Fibroblast of skin of left quadriceps (primary cell): ENCODE measurements around the gene KLK11.
"Not testable (repeated sequence)": the region's sequence is repeated elsewhere in the genome, so short reads cannot be mapped to it uniquely, and the experiment has no call there.

Source experiments
- DNase-seq, 2 experiments: peaks; one replicate each; pipeline ENCODE4 v3.0.0-alpha.2; 2013; ENCODE audit warnings: low read depth in 2 of 2

KLK11 gene

DNA sequence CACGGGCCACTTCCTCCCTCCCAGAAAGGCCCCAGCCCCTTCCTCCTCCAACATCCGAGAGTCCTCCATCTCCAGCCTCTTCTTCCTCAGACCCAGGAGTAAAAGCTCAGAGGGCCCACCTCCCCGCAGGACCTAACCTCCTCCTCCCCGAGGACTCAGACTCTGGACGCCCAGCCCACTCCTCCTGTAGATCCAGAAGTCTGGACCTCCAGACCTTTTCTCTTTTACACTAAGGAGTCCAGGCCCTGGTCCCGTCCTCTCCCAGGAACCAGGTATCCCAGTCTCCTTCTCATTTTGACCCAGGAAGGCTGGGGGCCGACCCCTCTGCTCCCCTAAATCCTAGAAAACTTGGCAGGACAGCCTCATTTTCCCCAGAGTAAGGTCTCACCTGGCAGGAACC is 23.1 kb downstream of the KLK11 start:
- no peak for DNase-seq

GRCh38 chr19:51002542-51003311 is 23.7 kb downstream of the KLK11 start:
- DNase-seq: no peak

DNA sequence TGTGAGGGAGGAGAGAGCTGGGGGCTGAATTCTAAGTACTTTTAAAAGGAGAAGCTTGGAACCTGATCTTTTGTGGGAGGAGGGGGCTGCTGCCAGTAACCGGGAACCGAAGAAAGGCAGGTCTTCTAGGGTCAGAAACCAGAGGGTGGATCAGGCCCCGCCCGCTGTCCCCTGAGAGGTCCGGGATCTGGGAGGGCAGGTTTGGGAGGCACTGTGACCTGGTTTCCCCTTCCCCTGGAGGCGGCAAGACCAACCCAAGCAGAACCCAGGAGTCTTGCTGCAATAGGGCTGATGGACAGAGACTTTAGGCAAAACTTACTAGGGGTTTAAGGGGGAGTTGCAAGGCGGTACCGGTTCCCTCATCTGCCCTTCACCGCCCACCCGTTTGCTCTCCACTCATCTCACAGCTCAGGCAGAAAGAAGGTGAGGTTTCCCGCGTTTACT is 24.3 kb downstream of the KLK11 start:
- no peak for DNase-seq

DNA sequence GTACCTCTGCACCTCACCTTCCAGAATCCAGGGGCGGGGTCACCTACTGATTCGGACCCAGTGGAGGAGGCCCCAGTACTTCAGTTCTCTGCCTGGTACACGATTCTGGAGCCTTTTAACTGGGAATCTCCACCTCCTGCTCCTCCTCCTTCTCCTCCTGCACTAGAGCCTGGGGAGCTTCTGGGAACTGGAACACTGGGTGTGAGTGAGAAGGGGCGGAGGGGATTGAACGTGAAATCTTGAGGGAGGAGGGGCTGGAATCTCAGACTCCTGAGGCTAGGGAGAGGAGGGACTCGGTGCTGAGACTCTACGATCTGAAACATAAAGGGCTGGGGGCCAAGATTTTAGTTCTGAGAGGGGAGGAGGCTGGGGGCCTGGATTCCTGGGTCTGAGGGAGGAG is 24.9 kb downstream of the KLK11 start, which contains the start of gene KLK8:
Gene KLK8, minus strand, starts transcription at position 90 of the 400 bp plus-strand sequence. CDS start 437 bp downstream, outside the sequence.
- DNase-seq: no peak

DNA sequence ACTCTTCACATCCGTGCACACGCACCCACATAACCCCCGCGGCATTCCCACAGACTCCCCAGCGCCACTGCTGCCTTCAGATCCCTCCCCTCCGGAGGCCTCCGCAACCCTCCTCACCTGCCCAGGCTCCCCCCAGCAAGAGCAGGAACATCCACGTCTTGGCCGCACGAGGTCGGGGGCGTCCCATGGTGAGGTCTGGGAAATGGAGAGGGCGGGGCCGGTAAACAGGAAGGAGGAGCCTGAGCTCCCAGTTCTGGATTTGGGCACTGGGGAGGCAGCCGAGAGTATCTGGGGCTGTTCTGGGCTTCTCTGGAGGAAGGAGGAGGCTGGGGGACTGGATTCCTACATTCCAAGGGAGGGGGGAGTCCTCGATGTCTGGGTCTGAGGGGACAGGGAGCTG is 25.4 kb downstream of the KLK11 start:
- no peak for DNase-seq

DNA sequence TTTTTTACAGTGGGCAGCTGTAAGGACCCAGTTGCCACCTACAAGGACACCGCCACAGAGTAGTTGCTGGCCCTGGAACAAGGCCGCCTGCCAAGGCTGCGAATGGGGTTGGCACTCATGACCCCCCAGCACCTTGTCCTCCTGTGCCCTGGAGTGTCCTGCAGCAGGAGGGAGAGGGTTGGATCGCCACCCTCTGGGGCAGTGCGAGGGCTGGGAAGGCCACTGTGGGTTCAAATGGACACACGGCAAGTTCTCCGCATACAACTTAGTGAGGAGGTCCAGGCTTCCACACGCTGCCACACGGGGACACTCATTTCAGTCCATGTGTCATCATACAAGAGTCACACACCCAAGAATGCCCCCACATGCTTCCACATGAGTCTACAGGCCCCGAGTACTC is 26.0 kb downstream of the KLK11 start:
- DNase-seq: no peak

- DNase-seq: no peak
Measured at GRCh38 chr19:50998686-50999085, 27.7 kb downstream of the KLK11 start.

GRCh38 chr19:50998061-50998460 is 28.4 kb downstream of the KLK11 start:
- DNase-seq: no peak

DNA sequence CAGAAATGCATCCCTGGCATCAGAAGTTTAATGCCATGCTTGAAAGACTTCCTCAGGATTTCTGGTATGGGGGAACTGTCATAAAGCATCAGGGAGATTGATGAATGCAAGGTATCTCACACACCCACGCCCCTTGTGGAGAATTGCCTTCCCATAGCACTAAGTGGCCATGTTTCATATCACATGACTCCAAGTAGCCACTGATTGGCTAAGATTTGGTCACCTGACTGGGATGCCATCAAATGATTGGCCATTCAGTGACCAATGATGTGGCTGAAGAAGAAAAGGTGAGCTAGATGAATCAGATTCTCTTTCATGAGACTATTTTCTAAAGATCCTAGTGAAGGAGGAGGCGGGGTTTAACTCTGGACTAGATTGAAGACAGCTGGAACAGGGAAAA is 32.3 kb downstream of the KLK11 start:
- no peak for DNase-seq

DNA sequence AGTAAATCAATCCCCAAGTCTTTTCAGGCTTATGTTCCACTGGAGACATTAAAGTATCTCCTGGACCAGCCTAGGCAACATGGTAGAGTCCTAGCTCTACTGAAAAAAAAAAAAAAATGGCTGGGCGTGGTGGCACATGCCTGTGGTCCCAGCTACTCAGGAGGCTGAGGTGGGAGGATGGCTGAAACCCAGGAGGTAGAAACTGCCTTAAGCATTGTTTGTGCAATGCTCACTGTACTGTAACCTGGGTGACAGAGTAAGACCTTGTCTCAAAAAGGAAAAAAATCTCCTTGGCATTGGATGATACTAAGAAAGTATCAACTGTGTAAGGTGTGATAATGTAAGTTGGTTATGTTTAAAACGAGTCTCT is 33.8 kb downstream of the KLK11 start:
- DNase-seq: no peak

DNA sequence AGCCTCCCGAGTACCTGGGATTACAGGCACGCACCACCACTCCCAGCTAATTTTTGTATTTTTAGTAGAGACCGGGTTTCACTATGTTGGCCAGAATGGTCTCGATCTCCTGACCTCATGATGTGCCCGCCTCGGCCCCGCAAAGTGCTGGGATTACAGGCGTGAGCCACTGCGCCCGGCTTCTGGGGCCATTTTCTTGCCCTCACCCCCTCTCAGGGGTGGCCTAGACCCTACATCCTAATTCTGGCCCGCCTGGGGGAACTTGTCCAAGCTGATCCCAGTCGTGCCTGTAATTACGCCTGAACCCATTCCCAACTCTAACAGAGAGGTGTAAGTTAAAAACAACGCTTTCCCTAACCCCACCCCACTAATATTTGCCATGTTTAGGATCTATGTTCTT is 42.0 kb downstream of the KLK11 start:
- not testable (repeated sequence) for DNase-seq

GRCh38 chr19:50983625-50984292 is 42.7 kb downstream of the KLK11 start, which contains the start of gene KLK7:
KLK7 (minus strand) TSS chr19:50983917; CDS start chr19:50982399, 1,518 bp downstream.
- no peak for DNase-seq

- no peak for DNase-seq
Measured at GRCh38 chr19:50982186-50982585, 44.2 kb downstream of the KLK11 start.

DNA sequence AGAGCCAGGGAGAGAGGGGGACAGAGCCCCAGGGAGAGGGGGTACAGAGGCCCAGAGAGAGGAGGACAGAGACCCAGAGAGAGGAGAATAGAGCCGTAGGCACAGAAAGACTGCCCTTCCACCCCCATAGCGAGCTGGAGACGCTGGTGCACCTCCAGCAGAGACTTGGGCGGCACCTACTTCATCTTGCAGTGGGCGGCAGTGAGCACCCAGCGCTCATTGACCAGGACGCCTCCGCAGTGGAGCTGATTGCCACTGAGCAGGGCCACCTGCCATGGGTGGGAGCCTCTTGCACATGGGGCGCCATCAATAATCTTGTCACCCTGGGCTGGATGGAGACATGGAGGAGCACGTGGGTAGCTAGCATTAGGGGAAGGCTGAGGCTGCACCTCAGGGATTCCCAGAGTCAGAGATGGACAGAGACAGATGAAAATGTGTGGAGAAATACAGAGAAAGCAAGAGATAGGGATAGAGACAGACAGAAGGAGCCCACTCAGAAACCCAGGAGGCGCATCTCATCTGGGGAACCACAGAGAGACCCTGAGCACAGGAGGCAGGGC is 44.7 kb downstream of the KLK11 start:
- no peak for DNase-seq

- DNase-seq: no peak
Measured at GRCh38 chr19:50980208-50980607, 46.2 kb downstream of the KLK11 start.

- DNase-seq: no peak
Measured at GRCh38 chr19:50979758-50980157, 46.7 kb downstream of the KLK11 start.

DNA sequence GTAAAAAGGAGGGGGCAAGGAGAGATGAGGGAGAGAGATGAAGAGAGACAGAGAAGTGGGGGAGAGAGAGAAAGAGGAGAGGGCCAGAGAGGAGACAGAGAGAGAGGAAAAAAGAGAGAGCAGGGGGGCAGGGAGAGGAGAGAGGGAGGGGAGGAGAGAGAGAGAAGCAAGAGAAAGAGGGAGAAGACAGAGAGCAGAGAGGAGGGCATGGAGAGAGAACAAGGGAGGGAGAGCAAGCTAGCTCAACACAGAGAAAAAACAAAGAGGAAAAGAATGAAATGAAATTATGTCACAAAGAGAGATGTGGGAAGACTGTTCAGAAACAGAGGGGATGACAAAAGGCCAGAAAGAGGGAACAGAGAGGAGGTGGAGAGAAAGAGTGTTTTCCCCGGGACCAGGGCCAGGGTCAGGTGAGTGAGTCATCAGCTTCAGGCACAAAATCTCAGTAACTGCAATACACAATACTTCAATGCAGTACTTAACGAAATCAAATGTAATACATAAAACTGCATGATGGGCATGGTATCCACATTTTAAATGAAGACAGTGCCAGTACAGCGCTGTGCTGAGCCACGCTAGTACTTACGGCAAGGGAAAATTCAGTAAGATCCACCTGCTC is 47.5 kb downstream of the KLK11 start:
- DNase-seq: no peak

- DNase-seq: no peak
Measured at GRCh38 chr19:50977626-50978025, 48.8 kb downstream of the KLK11 start.

GRCh38 chr19:50975766-50976165 is 50.6 kb downstream of the KLK11 start:
- DNase-seq: no peak

DNA sequence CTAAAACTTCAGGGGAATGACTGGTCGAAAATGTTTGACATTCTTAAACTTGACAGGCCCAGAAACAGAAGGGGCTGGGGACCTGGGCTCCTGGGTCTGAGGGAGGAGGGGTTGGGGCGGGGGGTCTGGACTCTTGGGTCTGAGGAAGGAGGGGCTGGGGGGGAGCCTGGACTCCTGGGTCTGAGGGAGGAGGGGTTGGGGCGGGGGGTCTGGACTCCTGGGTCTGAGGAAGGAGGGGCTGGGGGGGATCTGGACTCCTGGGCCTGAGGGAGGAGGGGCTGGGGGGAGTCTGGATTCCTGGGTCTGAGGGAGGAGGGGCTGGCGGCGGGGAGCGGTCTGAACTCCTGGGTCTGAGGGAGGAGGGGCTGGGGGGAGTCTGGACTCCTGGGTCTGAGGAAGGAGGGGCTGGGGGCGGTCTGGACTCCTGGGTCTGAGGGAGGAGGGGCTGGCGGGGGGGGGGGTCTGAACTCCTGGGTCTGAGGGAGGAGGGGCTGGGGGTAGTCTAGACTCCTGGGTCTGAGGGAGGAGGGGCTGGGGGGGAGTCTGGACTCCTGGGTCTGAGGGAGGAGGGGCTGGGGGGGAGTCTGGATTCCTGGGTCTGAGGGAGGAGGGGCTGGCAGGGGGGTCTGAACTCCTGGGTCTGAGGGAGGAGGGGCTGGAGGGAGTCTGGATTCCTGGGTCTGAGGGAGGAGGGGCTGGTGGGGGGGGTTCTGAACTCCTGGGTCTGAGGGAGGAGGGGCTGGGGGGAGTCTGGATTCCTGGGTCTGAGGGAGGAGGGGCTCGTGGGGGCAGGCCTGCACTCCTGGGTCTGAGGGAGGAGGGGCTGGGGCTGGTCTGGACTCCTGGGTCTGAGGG is 51.5 kb downstream of the KLK11 start:
- no peak for DNase-seq

DNA sequence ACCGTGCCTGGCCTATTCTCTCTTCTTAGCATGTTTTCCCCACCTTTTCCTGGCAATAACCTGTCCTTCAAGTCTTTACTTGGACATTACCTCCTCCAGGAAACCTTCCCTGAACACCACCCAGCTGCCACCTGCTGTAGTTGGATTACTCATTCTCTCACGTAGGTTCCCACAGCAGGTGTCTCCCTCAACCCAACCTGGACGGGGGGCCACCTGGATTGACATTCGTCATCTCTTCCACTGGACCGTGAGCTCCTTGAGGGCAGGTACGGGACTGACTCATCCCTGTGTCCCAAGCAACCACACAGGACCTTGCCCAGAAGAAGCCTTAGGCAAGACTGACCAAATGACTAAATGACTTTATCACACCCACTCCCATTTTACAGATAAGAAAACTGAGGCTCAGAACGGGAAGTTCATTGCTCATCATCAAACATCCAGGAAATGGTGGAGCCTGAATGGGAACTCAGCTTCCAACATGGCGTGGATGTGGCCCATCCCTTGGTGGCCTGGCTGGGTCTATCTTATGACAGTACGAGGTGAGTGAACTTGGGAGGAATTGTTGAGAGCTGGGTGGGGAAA is 53.5 kb downstream of the KLK11 start:
- no peak for DNase-seq
